ENCODE data around the gene UMAD1. TPM values are rescaled to one million over a fixed set of nuclear protein-coding genes. Genes with fewer than 3 reads are reported as not detected.

Gene UMAD1
- total RNA-seq, 4 donors from 2014 or later: 15.2 to 28.2 (median 18.7) TPM

DNA sequence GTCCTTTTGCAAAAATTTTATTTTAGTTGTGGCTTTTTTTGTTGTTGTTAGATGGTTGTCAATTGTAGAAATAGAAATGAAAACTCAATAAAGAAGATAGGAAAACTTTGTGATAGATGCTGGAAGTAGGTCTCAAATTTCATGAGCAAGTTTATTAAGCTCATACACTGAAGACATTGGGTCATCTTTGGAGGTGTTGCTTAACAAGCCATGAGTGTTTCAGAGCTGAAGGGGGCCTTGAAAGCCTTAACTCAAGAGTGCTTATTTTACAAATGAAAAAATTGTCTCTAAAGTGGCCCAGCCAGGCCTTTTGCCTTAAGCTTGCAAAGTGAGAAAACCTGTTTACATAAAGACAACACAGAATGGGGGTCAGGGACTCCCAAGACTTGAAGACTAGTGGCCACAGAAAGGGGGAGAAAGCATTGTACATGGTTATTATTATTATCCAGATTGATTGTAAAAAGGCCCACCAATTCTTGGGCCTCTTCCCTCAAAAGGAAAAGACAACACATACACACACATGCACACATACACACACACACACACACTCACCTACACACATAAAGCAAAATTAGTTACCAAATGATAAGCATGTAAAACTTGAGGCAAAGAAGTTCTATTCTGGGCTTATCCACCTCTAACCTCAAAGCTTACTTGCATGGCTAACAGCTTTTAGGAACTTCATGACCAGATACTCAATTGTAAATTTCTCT is 278.3 kb downstream of the UMAD1 start:
- no peak overlapping the region for H3K27ac ChIP-seq

DNA sequence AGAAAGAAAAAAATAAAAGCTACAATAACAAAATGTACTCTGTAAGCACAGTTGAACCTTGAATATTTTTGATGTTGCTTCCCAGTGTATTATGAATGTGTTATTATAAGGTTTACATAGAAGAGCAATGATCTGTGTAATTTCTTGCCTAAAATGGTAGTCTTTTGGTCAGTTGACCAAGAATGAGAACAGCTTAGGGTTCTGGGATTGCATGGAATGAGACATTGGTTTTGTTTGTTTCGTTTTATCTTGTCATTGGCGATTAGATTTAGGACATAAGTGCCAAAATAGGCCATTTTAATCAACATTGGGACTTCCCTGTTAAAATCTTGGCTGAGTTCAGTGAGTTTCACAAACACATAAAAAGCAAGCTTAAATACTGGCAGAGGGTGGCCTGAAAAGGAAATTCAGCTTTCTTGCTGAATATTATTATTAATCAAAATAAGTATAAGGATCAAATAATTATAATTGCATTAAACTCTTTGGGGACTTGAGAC is 278.9 kb downstream of the UMAD1 start:
- no peak overlapping the region for H3K4me3 ChIP-seq
- peak overlapping the region in 2 of 4 donors; percentile 19 to 30 for H3K27ac ChIP-seq
- no peak for DNase-seq
- no peaks in the 10 kb centered on the region for H3K27me3 ChIP-seq
- no peaks in the 10 kb centered on the region for H3K36me3 ChIP-seq
- peaks cover 0 to 13% (median 2%) of the 10 kb centered on the region in 4 donors for H3K4me1 ChIP-seq
- TF ChIP-seq, protein P1, sequence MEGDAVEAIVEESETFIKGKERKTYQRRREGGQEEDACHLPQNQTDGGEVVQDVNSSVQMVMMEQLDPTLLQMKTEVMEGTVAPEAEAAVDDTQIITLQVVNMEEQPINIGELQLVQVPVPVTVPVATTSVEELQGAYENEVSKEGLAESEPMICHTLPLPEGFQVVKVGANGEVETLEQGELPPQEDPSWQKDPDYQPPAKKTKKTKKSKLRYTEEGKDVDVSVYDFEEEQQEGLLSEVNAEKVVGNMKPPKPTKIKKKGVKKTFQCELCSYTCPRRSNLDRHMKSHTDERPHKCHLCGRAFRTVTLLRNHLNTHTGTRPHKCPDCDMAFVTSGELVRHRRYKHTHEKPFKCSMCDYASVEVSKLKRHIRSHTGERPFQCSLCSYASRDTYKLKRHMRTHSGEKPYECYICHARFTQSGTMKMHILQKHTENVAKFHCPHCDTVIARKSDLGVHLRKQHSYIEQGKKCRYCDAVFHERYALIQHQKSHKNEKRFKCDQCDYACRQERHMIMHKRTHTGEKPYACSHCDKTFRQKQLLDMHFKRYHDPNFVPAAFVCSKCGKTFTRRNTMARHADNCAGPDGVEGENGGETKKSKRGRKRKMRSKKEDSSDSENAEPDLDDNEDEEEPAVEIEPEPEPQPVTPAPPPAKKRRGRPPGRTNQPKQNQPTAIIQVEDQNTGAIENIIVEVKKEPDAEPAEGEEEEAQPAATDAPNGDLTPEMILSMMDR (IDR thresholded peaks at IDR 0.05): no peak
- no peak for TF ChIP-seq POLR2A (IDR thresholded peaks at IDR 0.05)
- H3K9me3 ChIP-seq: no peaks in the 10 kb centered on the region

More for the DNA sequence above, 278.3 kb downstream of the UMAD1 start:
- no peaks in the 10 kb centered on the region for H3K27me3 ChIP-seq
- H3K4me3 ChIP-seq: no peak overlapping the region
- peaks cover 0 to 13% (median 2%) of the 10 kb centered on the region in 4 donors for H3K4me1 ChIP-seq
- TF ChIP-seq, protein P1 (IDR thresholded peaks at IDR 0.05): no peak
- no peak for TF ChIP-seq POLR2A (IDR thresholded peaks at IDR 0.05)
- no peaks in the 10 kb centered on the region for H3K9me3 ChIP-seq
- DNase-seq: no peak
- no peaks in the 10 kb centered on the region for H3K36me3 ChIP-seq

DNA sequence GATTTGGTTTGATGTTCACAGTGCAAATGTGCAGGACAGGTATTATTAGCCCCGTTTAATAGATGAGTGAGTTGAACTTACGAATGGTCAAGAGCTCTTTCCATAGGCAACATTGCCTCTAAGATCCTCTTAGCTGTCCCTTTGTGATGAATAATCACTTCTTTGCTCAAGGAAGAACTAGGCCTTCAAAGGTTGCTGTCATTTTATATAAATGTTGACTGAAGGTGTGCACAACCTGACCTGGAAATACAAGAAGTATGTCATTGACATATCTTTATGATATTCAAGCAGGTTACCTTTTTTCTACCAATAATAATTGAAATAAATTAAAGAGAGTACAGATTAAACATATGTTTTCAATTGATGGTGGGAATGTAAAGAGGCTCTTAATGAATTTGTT is 279.5 kb downstream of the UMAD1 start:
- Histone ChIP-seq H3K27ac (peak overlapping the region in 3 of 4 donors; percentile 19 to 69 (median 37)), H3K9me3 (no peaks in the 10 kb centered on the region), H3K4me3 (peak overlapping the region in 2 of 4 donors; percentile 37 to 40), H3K4me1 (peaks cover 0 to 13% (median 2%) of the 10 kb centered on the region in 4 donors), H3K27me3 (no peaks in the 10 kb centered on the region), H3K36me3 (no peaks in the 10 kb centered on the region)
- no peak for DNase-seq
- TF ChIP-seq POLR2A (IDR thresholded peaks at IDR 0.05): no peak
- TF ChIP-seq, protein P1 (IDR thresholded peaks at IDR 0.05): no peak

DNA sequence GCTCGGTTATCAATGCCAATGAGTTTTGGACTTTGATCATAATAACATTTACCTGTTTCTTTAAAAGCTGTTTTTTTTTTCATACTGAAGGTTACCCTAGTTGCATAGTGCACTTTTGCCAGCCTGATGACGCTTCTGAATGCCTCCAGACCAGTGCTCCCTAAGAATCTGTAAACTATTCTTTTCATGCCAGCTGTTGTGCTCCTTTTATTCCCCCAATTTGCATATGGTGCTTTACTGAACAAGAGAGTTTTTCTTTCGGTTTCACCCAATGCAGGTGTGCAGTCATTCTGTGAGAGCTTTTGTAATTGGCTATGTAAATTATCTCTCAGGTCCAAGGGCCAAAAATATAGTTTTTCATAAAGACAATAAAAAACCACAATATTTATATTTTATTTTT is 279.9 kb downstream of the UMAD1 start:
- H3K4me1 ChIP-seq: peaks cover 0 to 13% (median 2%) of the 10 kb centered on the region in 4 donors
- peak overlapping the region; percentile 18 to 69 (median 28) for H3K27ac ChIP-seq
- peak in 2 of 3 donors; percentile 44 to 56 for DNase-seq
- H3K27me3 ChIP-seq: no peaks in the 10 kb centered on the region
- no peaks in the 10 kb centered on the region for H3K9me3 ChIP-seq
- TF ChIP-seq, protein P1 (IDR thresholded peaks at IDR 0.05): no peak
- no peak for TF ChIP-seq POLR2A (IDR thresholded peaks at IDR 0.05)
- H3K4me3 ChIP-seq: peak overlapping the region in 2 of 4 donors; percentile 37 to 40
- H3K36me3 ChIP-seq: no peaks in the 10 kb centered on the region

DNA sequence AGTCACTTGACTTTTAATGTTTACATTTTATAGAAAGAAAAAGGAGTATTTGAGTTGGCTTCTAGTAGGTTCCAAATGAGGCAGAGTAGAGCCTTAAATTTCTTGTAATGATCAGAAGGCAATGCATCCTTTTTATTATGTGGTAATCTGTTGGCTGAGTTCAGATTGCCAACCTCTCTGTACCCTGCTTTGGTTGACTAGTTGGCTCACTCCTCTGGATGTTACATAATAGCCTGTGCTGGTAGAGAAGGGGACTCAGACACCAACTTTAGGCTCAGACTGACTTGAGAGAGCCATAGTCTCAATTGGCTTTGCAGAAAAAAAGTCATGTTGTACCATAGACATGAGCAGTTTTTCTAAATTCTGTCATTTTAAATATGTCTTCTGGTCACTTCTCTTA is 281.3 kb downstream of the UMAD1 start:
- Histone ChIP-seq H3K9me3 (no peaks in the 10 kb centered on the region), H3K4me3 (no peak overlapping the region), H3K27me3 (no peaks in the 10 kb centered on the region), H3K27ac (no peak overlapping the region), H3K36me3 (no peaks in the 10 kb centered on the region), H3K4me1 (peaks cover 0 to 13% (median 2%) of the 10 kb centered on the region in 4 donors)
- no peak for TF ChIP-seq POLR2A (IDR thresholded peaks at IDR 0.05)
- TF ChIP-seq, protein P1 (IDR thresholded peaks at IDR 0.05): no peak
- no peak for DNase-seq

Data from Peyer's patch (tissue), 4 donors.